H1 (cell line): ENCODE results near the gene MORN4. TPM values are rescaled to one million over a fixed set of nuclear protein-coding genes. Genes with fewer than 3 reads are reported as not detected.

Experiments
- CTCF ChIA-PET: fragments of 300-600 bp; sonication (Branson Sonifier 250); formaldehyde crosslinking; loops from one replicate; lab custom pipeline; 2021; ENCODE audit not compliant: partially characterized antibody; lab: Charles Lee
- POLR2A ChIA-PET: fragments of 300-600 bp; sonication (Branson Sonifier 250); formaldehyde crosslinking; loops from one replicate; lab custom pipeline; 2021; ENCODE audit warnings: inconsistent platforms; ENCODE audit not compliant: partially characterized antibody; lab: Charles Lee
- DNase-seq, 2 experiments: peaks; one replicate each; pipeline versions ENCODE4 v3.0.0 to v3.0.0-alpha.2; 2010 to 2022; ENCODE audit warnings: low spot score in 2 of 2, low read depth in 1 of 2, mixed read lengths in 1 of 2
- FAIRE-seq: peaks from 2 replicates; lab custom pipeline; 2011; peaks lifted over from hg19 to GRCh38; lab: Jason Lieb, UNC
- H2AFZ ChIP-seq: 2 replicates; pipeline ENCODE4 v1.8.1; 2012; ENCODE audit warnings: low read length, inconsistent platforms
- H2AK5ac ChIP-seq: 2 replicates; pipeline ENCODE4 v1.6.1; 2013; ENCODE audit warnings: low read depth, low read length
- H2BK120ac ChIP-seq: replicated peaks from 2 replicates; pipeline ENCODE3; 2013; ENCODE audit warnings: low read depth, low read length, inconsistent platforms
- H2BK12ac ChIP-seq: 2 replicates; pipeline ENCODE4 v1.6.1; 2013; ENCODE audit warnings: low read depth, low read length
- H2BK15ac ChIP-seq: 2 replicates; pipeline ENCODE4 v1.6.1; 2013; ENCODE audit warnings: low read length
- H2BK20ac ChIP-seq: 2 replicates; pipeline ENCODE4 v1.6.1; 2013; ENCODE audit warnings: low read length
- H2BK5ac ChIP-seq: 2 replicates; pipeline ENCODE4 v1.6.1; 2013; ENCODE audit warnings: low read depth, low read length
- H3K14ac ChIP-seq: 2 replicates; pipeline ENCODE4 v1.6.1; 2013; ENCODE audit warnings: inconsistent platforms; ENCODE audit not compliant: insufficient read length
- H3K18ac ChIP-seq: 2 replicates; pipeline ENCODE4 v1.6.1; 2013; ENCODE audit warnings: low read length; ENCODE audit errors: extremely low read depth
- H3K23ac ChIP-seq: 2 replicates; pipeline ENCODE4 v1.6.1; 2013; ENCODE audit warnings: inconsistent platforms; ENCODE audit not compliant: insufficient read length
- H3K23me2 ChIP-seq: 2 replicates; pipeline ENCODE4 v1.6.1; 2013; ENCODE audit warnings: low read depth, low read length
- H3K27ac ChIP-seq: 2 replicates; pipeline ENCODE4 v1.6.1; 2011; ENCODE audit warnings: low read depth, low read length, inconsistent platforms
- H3K27me3 ChIP-seq, 4 experiments: replicated peaks in 1 of 4; 1 replicate in 1 of 4; 2 replicates in 3 of 4; pipeline versions ENCODE4 v1.6.1 to v1.8.1; 2011 to 2013; ENCODE audit warnings: low read length in 3 of 4, mild to moderate bottlenecking in 3 of 4, inconsistent platforms in 2 of 4, mixed read lengths in 2 of 4, moderate library complexity in 1 of 4; ENCODE audit not compliant: control insufficient read depth in 3 of 4, insufficient read depth in 3 of 4; ENCODE audit errors: extremely low read depth in 1 of 4
- H3K36me3 ChIP-seq, 4 experiments: 2 replicates each; pipeline versions ENCODE4 v1.6.1 to v1.8.1; 2011 to 2013; ENCODE audit warnings: mild to moderate bottlenecking in 4 of 4, low read length in 3 of 4, moderate library complexity in 2 of 4, control low read depth in 1 of 4, inconsistent platforms in 1 of 4; ENCODE audit not compliant: insufficient read depth in 4 of 4, control insufficient read depth in 2 of 4
- H3K4ac ChIP-seq: replicated peaks from 2 replicates; pipeline ENCODE3; 2013; ENCODE audit warnings: low read length, low read depth, mixed read lengths, inconsistent platforms; ENCODE audit not compliant: insufficient read length
- H3K4me1 ChIP-seq, 4 experiments: replicated peaks in 1 of 4; 1 replicate in 1 of 4; 2 replicates in 3 of 4; pipeline versions ENCODE4 v1.6.1 to v1.8.1; 2011 to 2013; ENCODE audit warnings: low read length in 3 of 4, inconsistent platforms in 2 of 4, mixed read lengths in 1 of 4; ENCODE audit not compliant: insufficient read depth in 4 of 4, control insufficient read depth in 3 of 4
- H3K4me2 ChIP-seq, 2 experiments: 2 replicates each; pipeline versions ENCODE4 v1.6.1 to v1.8.1; 2011 to 2013; ENCODE audit warnings: low read depth in 2 of 2, low read length in 2 of 2, control low read depth in 1 of 2, inconsistent platforms in 1 of 2, mild to moderate bottlenecking in 1 of 2; ENCODE audit not compliant: insufficient read depth in 1 of 2
- H3K4me3 ChIP-seq, 4 experiments: fragments of 200-600, 300-600 bp in 1 of 4; sonication (generic), shearing (Covaris generic), sonication (Bioruptor Twin) in 1 of 4; 2 replicates each; pipeline versions ENCODE4 v1.5.1 to v1.8.1; 2011 to 2016; ENCODE audit warnings: low read length in 4 of 4, low read depth in 3 of 4, control low read depth in 2 of 4, inconsistent platforms in 2 of 4, mild to moderate bottlenecking in 2 of 4, mixed read lengths in 1 of 4, moderate library complexity in 1 of 4; ENCODE audit not compliant: insufficient read depth in 2 of 4; ENCODE audit errors: extremely low read depth in 1 of 4
- H3K56ac ChIP-seq: replicated peaks from 2 replicates; pipeline ENCODE3; 2013; ENCODE audit warnings: low read depth, mild to moderate bottlenecking, mixed read lengths, low read length, inconsistent platforms; ENCODE audit not compliant: insufficient read length
- H3K79me1 ChIP-seq: 2 replicates; pipeline ENCODE4 v1.6.1; 2013; ENCODE audit warnings: low read depth, low read length, control low read depth
- H3K79me2 ChIP-seq, 2 experiments: 2 replicates each; pipeline versions ENCODE4 v1.6.1 to v1.8.1; 2012 to 2013; ENCODE audit warnings: low read length in 2 of 2, mild to moderate bottlenecking in 2 of 2, inconsistent platforms in 1 of 2; ENCODE audit not compliant: insufficient read depth in 2 of 2, control insufficient read depth in 1 of 2
- H3K9ac ChIP-seq, 4 experiments: replicated peaks in 1 of 4; 1 replicate in 1 of 4; 2 replicates in 3 of 4; pipeline versions ENCODE4 v1.6.1 to v1.8.1; 2011 to 2013; ENCODE audit warnings: low read depth in 3 of 4, low read length in 3 of 4, control low read depth in 2 of 4, mild to moderate bottlenecking in 2 of 4, moderate library complexity in 2 of 4, inconsistent platforms in 1 of 4; ENCODE audit errors: extremely low read depth in 1 of 4
- H3K9me3 ChIP-seq, 2 experiments: 2 replicates each; pipeline versions ENCODE4 v1.6.1 to v1.8.1; 2012 to 2013; ENCODE audit warnings: mild to moderate bottlenecking in 2 of 2, moderate library complexity in 2 of 2, control low read depth in 1 of 2, inconsistent platforms in 1 of 2, low read depth in 1 of 2, low read length in 1 of 2, mixed read lengths in 1 of 2; ENCODE audit not compliant: insufficient read depth in 2 of 2
- H4K20me1 ChIP-seq, 2 experiments: replicated peaks in 1 of 2; 2 replicates each; pipeline versions ENCODE3 to v1.8.1; 2011 to 2013; ENCODE audit warnings: inconsistent platforms in 2 of 2, low read length in 2 of 2, mild to moderate bottlenecking in 1 of 2; ENCODE audit not compliant: insufficient read depth in 2 of 2, control insufficient read depth in 1 of 2
- H4K5ac ChIP-seq: 2 replicates; pipeline ENCODE4 v1.6.1; 2013; ENCODE audit warnings: low read length, low read depth, mixed read lengths, inconsistent platforms; ENCODE audit not compliant: insufficient read length
- H4K8ac ChIP-seq: 2 replicates; pipeline ENCODE4 v1.8.0; 2013; ENCODE audit warnings: mild to moderate bottlenecking, moderate library complexity, low read length, inconsistent platforms; ENCODE audit not compliant: insufficient read depth; ENCODE audit errors: extremely low read depth
- H4K91ac ChIP-seq: replicated peaks from 2 replicates; pipeline ENCODE3; 2013; ENCODE audit warnings: low read length, mixed read lengths, inconsistent platforms; ENCODE audit not compliant: insufficient read length
- ASH2L ChIP-seq: fragments of 200-600, 300-600 bp; sonication (generic); IDR thresholded peaks from one replicate; pipeline ENCODE4 v1.7.1; 2017; ENCODE audit warnings: low read length
- BCL11A ChIP-seq, 2 experiments: IDR thresholded peaks; one replicate each; pipeline ENCODE4 v1.6.1; 2011; ENCODE audit warnings: low read depth in 2 of 2, low read length in 2 of 2, mild to moderate bottlenecking in 2 of 2
- CBX5 ChIP-seq: fragments of 300-800, 300-1000 bp; sonication (generic); IDR thresholded peaks from 2 replicates; pipeline ENCODE4 v1.7.1; 2016; ENCODE audit warnings: antibody characterized with exemption, low read length, low read depth
- EP300 ChIP-seq, 2 experiments: IDR thresholded peaks; 1 replicate in 1 of 2; 2 replicates in 1 of 2; pipeline ENCODE4 v1.6.1; 2011 to 2012; ENCODE audit warnings: low read depth in 2 of 2, low read length in 2 of 2, mild to moderate bottlenecking in 2 of 2, borderline replicate concordance in 1 of 2, inconsistent platforms in 1 of 2, moderate library complexity in 1 of 2
- FOSL1 ChIP-seq: IDR thresholded peaks from 2 replicates; pipeline ENCODE4 v1.6.1; 2011; ENCODE audit warnings: mild to moderate bottlenecking, low read depth, low read length, moderate library complexity; ENCODE audit not compliant: insufficient read depth
- GTF2F1 ChIP-seq: IDR thresholded peaks from 2 replicates; pipeline ENCODE4 v1.6.1; 2012; ENCODE audit warnings: low read depth, low read length, improper control_type of control experiment, borderline replicate concordance
- JUN ChIP-seq: IDR thresholded peaks from 2 replicates; pipeline ENCODE4 v1.6.1; 2011; ENCODE audit warnings: low read depth, mild to moderate bottlenecking, improper control_type of control experiment, low read length
- KDM4A ChIP-seq: IDR thresholded peaks from one replicate; pipeline ENCODE4 v1.7.1; 2012; ENCODE audit warnings: low read depth, mild to moderate bottlenecking, moderate library complexity, low read length, inconsistent platforms; ENCODE audit not compliant: severe bottlenecking
- NRF1 ChIP-seq: IDR thresholded peaks from 2 replicates; pipeline ENCODE4 v1.6.1; 2011; ENCODE audit warnings: mild to moderate bottlenecking, low read depth, low read length, improper control_type of control experiment
- SIN3A ChIP-seq, 2 experiments: IDR thresholded peaks in 1 of 2; conservative IDR thresholded peaks in 1 of 2; 2 replicates each; pipeline ENCODE4 v1.6.1; 2011 to 2012; ENCODE audit warnings: low read length in 2 of 2, improper control_type of control experiment in 1 of 2, low read depth in 1 of 2, mild to moderate bottlenecking in 1 of 2
- SP1 ChIP-seq: IDR thresholded peaks from 2 replicates; pipeline ENCODE4 v1.6.1; 2011; ENCODE audit warnings: low read depth, low read length
- TBP ChIP-seq: IDR thresholded peaks from 2 replicates; pipeline ENCODE4 v1.6.1; 2011; ENCODE audit warnings: low read depth, low read length, improper control_type of control experiment
- ZNF274 ChIP-seq: IDR thresholded peaks from 2 replicates; pipeline ENCODE4 v1.7.0; 2012; ENCODE audit warnings: low read length, borderline replicate concordance; ENCODE audit errors: extremely low read depth
- WGBS, 2 experiments: shearing (Covaris generic) in 1 of 2; methylation state at CpG; one replicate each; pipeline versions ENCODE4 v1.1.6 to v1.1.7; 2013 to 2015; ENCODE audit warnings: low lambda C conversion rate in 2 of 2, mixed read lengths in 2 of 2, inconsistent platforms in 1 of 2, low coverage in 1 of 2, missing lambda C conversion rate in 1 of 2; ENCODE audit not compliant: insufficient replicate concordance in 2 of 2, insufficient coverage in 1 of 2, insufficient read length in 1 of 2; ENCODE audit errors: extremely low coverage in 1 of 2, missing lambda C conversion rate in 1 of 2; 5-methylcytosine and 5-hydroxymethylcytosine counted together
- polyA plus RNA-seq, 7 experiments: library from polyadenylated mRNA; depleted of rRNA in 3 of 7; stranded (reverse) in 5 of 7; unstranded in 2 of 7; fragments of >200 nt in 5 of 7; fragments of 200-250 nt in 2 of 7; gene quantifications; 1 replicate in 5 of 7; 2 replicates in 1 of 7; 4 replicates in 1 of 7; pipeline versions ENCODE4 v1.2.1 to v1.2.3, GENCODE V29; 2011 to 2013; ENCODE audit warnings: missing spikeins in 2 of 7, mixed read lengths in 2 of 7
- total RNA-seq: library from RNA; stranded (reverse); fragmentation: NEBNext Ultra II Directional; extraction: Animal tissue kit (Norgen Biotek cat#: 25700); gene quantifications from 2 replicates; pipeline ENCODE4 v1.2.1, GENCODE V29; 2021
- TF ChIP-seq, protein P1 (sequence below): IDR thresholded peaks from 2 replicates; pipeline ENCODE4 v1.6.1; 2012; ENCODE audit warnings: inconsistent platforms

The MORN4 gene
- total and polyA plus RNA-seq, 2 of the 8 experiments (the other 6 are each of a cell fraction or from before 2014, with no cell fraction given): 13.6 to 22.0 TPM

DNA sequence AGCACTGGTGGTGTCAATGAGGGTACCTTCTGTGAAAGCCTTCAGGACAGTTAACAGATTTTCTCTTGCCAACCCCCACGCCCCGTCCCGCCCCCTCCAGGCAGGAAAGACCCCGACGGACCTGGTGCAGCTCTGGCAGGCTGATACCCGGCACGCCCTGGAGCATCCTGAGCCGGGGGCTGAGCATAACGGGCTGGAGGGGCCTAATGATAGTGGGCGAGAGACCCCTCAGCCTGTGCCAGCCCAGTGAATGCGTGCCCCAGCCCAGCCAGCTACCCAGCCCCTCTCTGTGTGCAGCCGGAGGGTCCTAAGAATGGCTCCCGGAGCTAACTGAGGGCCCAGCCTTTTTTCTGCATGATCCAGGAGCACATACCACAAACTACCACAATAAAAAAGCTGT is 49.8 kb downstream of the MORN4 start:
- no peaks in the 10 kb centered on the region for H3K9me3 ChIP-seq
- H2BK120ac ChIP-seq: no peak overlapping the region
- H3K79me1 ChIP-seq: no peaks in the 10 kb centered on the region
- no peak overlapping the region; the same call in 1 of the 2 replicates for H2AFZ ChIP-seq
- H3K23ac ChIP-seq: no peak overlapping the region
- H3K27ac ChIP-seq: no peak overlapping the region
- no peaks in the 10 kb centered on the region for H3K27me3 ChIP-seq
- POLR2A ChIA-PET: interaction anchor here (0.7 to 2.1 kb wide), 3 partner anchors 8 to 247 kb away, joined by 3 to 6 read pairs (median 3); no protein-coding TSS in a partner anchor
- no peaks in the 10 kb centered on the region for H4K20me1 ChIP-seq
- H3K23me2 ChIP-seq: no peaks in the 10 kb centered on the region
- H2AK5ac ChIP-seq: no peak overlapping the region
- no peaks in the 10 kb centered on the region for H3K36me3 ChIP-seq
- H4K91ac ChIP-seq: no peak overlapping the region
- DNase-seq: no peak
- no peak for FAIRE-seq
- H4K8ac ChIP-seq: no peak overlapping the region
- no peak overlapping the region for H2BK5ac ChIP-seq
- no peak overlapping the region for H3K9ac ChIP-seq
- no peak overlapping the region for H3K56ac ChIP-seq
- no peak overlapping the region for H3K4ac ChIP-seq
- no peak overlapping the region for H3K18ac ChIP-seq
- H3K4me3 ChIP-seq: no peak overlapping the region
- no peak overlapping the region for H2BK15ac ChIP-seq
- no peak overlapping the region for H2BK20ac ChIP-seq
- WGBS, 2 experiments: 91% methylated on average over 13 of the region's 13 CpGs; no CpG with 5 or more reads in 1 of the 2 experiments
- CTCF ChIA-PET: interaction anchor here (1.0 to 9.5 kb wide), 5 partner anchors 10 to 48 kb away, joined by 4 to 108 read pairs (median 6); partner anchors contain the start of gene ANKRD2
- H2BK12ac ChIP-seq: no peak overlapping the region
- no peak overlapping the region for H4K5ac ChIP-seq
- H3K79me2 ChIP-seq: no peaks in the 10 kb centered on the region
- peaks cover 0 to 6% (median 2%) of the 10 kb centered on the region in 4 experiments; a peak in 2 of 7 replicates for H3K4me1 ChIP-seq
- H3K4me2 ChIP-seq: no peak overlapping the region
- H3K14ac ChIP-seq: no peak overlapping the region
- TF ChIP-seq GTF2F1: no peak
- TF ChIP-seq FOSL1: no peak
- TF ChIP-seq, protein P1, sequence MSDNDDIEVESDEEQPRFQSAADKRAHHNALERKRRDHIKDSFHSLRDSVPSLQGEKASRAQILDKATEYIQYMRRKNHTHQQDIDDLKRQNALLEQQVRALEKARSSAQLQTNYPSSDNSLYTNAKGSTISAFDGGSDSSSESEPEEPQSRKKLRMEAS: no peak
- TF ChIP-seq SIN3A (conservative IDR thresholded peaks at IDR 0.05 in 1 of 2, IDR thresholded peaks at IDR 0.05 in 1 of 2; ENCODE audit: low read depth in 1 of 2, low read length in 2 of 2): no peak
- no peak for TF ChIP-seq BCL11A (IDR thresholded peaks at IDR 0.05; ENCODE audit: low read depth in 2 of 2, low read length in 2 of 2)
- TF ChIP-seq JUN: no peak
- no peak for TF ChIP-seq EP300 (IDR thresholded peaks at IDR 0.05; ENCODE audit: borderline replicate concordance in 1 of 2, low read depth in 2 of 2, low read length in 2 of 2)
- no peak for TF ChIP-seq TBP
- TF ChIP-seq CBX5: no peak
- TF ChIP-seq ZNF274: no peak
- TF ChIP-seq ASH2L: no peak
- no peak for TF ChIP-seq SP1
- TF ChIP-seq NRF1: no peak
- TF ChIP-seq KDM4A: no peak
